GM18909 (cell line): ENCODE measurements around the gene POLD1.
"Not testable (repeated sequence)": the region's sequence is repeated elsewhere in the genome, so short reads cannot be mapped to it uniquely, and the experiment has no call there.

Experiments
- ATAC-seq: cut with Tn5 transposase; IDR thresholded peaks from one replicate; pipeline ENCODE4 v1.9.1; 2021; ENCODE audit warnings: mild to moderate bottlenecking; ENCODE audit not compliant: unreplicated experiment, poor library complexity

The POLD1 gene

GRCh38 chr19:50432221-50433028 lies 48.3 kb downstream of the POLD1 start, which contains the start of gene MYBPC2:
TSS of gene MYBPC2 (plus strand) at chr19:50432892. CDS start at chr19:50432954, 62 bp downstream.
- ATAC-seq = peak; percentile 14

GRCh38 chr19:50433201-50434180 lies 49.3 kb downstream of the POLD1 start:
- no peak for ATAC-seq

DNA sequence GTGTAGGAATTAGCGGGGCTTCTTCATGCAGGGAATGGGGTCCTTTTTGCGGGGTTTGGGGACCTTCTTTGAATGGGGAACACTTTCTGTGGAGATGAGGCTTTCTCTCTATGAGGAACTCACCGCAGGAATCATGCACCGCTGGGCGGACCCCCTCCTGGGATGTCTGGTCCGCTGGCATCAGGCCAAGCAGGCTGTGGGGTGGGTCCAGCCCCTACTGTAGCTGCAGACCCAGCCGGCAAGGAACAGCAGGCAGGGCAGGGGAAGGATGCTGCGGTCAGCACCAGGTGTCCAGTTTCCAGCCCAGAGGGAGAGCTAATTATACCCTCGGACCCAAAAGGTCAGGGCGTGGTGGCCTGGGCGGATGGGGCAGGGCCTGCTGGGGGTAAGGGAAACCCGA lies 50.4 kb downstream of the POLD1 start:
- ATAC-seq = no peak

- no peak for ATAC-seq
Measured at GRCh38 chr19:50435221-50435620, 51.1 kb downstream of the POLD1 start.

- ATAC-seq = no peak
Measured at GRCh38 chr19:50435627-50436026, 51.5 kb downstream of the POLD1 start.

DNA sequence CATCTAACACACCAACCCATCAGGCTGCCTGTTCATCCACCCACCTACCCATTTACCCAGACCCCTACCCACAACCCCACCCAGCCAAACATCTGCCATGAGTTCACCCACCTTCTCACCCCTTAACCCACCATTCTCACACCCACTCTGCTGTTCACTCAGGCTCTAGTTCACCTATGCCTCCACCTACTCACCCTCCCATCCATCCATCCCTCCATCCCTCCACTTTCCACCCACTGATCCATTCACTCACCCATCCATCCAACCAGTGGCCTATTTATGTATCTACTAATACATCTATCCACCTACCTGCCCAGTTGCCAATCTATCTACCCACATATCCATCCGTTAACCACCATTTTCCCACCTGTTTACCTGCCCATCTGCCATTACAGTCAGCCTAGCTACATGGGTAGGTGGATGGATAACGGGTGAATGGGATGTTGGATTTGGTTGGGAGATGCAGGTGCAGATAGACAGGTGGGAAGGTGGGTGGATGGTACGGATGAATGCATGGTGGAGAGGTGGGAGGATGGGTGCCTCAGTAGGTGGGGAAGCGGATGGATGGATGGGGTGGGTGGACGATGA lies 53.8 kb downstream of the POLD1 start:
- ATAC-seq = no peak

DNA sequence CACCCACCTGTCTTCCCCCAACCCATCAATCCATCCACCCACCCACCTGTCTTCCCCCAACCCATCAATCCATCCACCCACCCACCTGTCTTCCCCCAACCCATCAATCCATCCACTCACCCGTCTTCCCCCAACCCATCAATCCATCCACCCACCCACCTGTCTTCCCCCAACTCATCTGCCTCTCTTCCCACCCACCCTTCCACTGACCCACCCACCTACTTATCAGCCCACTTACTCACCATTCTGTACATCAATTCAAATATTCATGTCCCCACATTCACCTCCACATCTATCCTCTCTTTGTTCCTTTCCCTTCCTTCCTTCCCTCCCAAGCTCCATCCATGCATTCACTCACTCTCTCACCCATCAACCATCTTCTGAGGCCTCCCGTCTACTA lies 55.0 kb downstream of the POLD1 start:
- not testable (repeated sequence) for ATAC-seq

GRCh38 chr19:50444059-50444458 lies 59.9 kb downstream of the POLD1 start:
- no peak for ATAC-seq

GRCh38 chr19:50447053-50447452 lies 62.9 kb downstream of the POLD1 start:
- no peak for ATAC-seq

DNA sequence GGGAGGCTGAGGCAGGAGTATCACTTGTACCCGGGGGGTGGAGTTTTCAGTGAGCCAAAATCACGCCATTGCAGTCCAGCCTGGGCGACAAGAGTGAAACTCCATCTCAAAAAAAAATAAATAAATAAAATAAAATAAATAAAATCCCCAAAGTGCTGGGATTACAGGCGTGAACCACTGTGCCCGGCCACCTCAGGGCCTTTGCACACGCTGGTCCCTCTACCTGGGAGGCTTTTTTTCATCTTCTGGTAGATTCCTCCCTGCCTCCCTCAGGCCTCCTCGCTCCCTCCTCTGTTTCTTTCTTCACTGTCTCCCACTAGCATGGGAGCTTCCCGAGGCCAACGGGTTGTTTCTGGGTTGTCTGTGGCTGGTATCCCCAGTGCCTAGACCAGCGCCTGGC lies 63.6 kb downstream of the POLD1 start:
- no peak for ATAC-seq

DNA sequence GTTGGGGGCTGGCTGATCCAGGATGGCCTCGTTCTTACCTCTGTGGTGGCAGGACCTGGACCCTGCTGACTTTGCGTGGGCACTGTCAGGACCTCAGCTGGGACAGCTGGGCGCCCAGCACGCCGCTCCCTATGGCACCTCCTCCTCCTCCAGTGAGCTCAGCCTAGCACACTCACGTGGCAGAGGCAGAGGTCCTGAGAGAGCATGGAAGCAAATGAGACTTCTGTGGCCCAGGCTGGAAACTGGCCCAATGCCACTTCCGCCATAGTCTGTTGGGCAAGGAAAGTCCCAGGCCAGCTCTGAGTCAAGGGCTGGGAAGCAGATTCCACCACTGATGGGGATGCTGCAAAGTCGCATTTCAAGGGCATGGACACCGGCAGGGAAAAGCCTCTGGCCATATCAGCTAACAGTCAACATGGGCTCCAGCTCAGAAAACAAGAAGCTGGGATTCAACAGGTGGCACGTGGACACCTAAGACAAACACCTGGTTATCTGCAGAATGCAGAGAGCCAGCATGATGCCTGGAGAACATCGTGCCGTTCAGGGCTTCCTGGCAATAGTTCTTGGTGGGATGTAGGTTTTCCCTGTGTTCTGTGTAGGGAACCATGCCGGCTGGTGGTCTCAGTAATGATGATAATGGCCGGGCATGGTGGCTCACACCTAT lies 65.2 kb downstream of the POLD1 start:
- ATAC-seq = no peak

- no peak for ATAC-seq
Measured at GRCh38 chr19:50450369-50451222, 66.4 kb downstream of the POLD1 start.

- no peak for ATAC-seq
Measured at GRCh38 chr19:50451223-50451534, 67.0 kb downstream of the POLD1 start.

GRCh38 chr19:50453243-50453642 lies 69.1 kb downstream of the POLD1 start:
- no peak for ATAC-seq

GRCh38 chr19:50455992-50456391 lies 71.8 kb downstream of the POLD1 start:
- ATAC-seq = no peak

- ATAC-seq = no peak
Measured at GRCh38 chr19:50457300-50457699, 73.2 kb downstream of the POLD1 start.

- no peak for ATAC-seq
Measured at GRCh38 chr19:50458396-50459066, 74.4 kb downstream of the POLD1 start.

- no peak for ATAC-seq
Measured at GRCh38 chr19:50459067-50459456, 74.9 kb downstream of the POLD1 start.

- no peak for ATAC-seq
Measured at GRCh38 chr19:50459638-50460037, 75.5 kb downstream of the POLD1 start.
